Measurements from ENCODE around the gene SF3B4.
A peak's percentile ranks its signal among the peaks of the same experiment; 100 is the strongest.
"Not testable (repeated sequence)": the region's sequence is repeated elsewhere in the genome, so short reads cannot be mapped to it uniquely, and the experiment has no call there.

Gene SF3B4, protein sequence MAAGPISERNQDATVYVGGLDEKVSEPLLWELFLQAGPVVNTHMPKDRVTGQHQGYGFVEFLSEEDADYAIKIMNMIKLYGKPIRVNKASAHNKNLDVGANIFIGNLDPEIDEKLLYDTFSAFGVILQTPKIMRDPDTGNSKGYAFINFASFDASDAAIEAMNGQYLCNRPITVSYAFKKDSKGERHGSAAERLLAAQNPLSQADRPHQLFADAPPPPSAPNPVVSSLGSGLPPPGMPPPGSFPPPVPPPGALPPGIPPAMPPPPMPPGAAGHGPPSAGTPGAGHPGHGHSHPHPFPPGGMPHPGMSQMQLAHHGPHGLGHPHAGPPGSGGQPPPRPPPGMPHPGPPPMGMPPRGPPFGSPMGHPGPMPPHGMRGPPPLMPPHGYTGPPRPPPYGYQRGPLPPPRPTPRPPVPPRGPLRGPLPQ

DNA sequence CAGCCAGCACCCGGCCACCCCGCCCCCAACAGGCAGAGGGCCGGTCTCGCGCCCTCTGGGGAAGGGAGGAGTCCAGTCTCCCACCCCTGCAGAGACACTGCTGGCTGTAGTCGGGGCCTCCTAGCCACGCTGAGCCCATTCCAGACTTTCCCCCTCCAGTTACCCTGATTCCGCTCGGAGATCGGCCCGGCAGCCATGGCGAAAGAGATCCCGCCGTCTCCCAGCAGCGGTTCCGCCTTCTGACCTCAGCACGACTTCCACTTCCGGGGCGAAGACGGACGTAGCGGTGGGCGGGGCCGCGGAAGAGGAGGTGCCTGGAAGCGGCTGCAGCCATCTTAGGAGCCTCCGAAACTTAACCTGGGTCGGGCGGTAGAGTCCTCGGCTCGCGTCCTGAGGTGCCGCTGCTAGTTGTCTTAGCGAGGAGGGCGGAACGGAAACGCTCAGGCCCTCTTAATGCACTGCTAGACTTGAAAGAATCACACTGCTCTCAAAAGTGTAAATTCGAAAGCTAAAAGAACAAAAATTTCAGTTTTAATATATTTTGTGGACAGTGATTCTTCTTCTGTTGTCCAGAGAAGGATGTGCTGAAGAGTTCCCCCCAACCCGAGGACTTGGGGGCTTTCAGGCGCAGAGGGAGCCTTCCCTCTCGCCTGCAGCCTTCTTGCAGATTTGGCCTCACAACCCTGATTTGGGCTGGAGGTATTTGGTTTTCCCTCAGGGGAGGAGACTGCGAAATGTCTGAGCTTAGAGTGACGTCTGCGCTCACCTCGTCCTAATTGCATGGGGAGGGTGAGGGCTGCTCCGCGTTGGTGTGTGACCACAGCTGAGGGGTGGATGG lies at the start of gene SF3B4:
TSS of gene SF3B4 (minus strand) at position 241 of the 838 bp plus-strand sequence. CDS start at position 197, 44 bp downstream.
- peak; percentile 50 for FAIRE-seq

DNA sequence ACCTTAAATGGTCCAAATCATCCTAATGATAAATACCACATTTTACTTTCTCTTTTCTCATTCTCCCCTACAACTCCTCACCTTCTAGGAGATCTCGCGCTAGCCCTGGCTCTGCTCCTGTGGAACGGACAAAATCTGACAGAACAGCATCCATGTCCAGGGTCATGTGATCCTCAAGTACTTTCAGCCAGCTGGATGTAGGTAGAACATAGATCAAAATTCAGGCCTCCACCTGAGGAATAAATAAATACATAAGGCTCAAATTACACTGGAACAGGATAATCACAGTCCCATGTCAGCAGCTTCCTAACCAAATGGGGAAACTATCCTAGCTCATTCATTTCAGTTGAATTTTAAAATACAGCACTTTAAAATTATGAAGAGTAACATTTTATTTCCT lies 49.7 kb upstream of the SF3B4 start:
- FAIRE-seq = no peak

DNA sequence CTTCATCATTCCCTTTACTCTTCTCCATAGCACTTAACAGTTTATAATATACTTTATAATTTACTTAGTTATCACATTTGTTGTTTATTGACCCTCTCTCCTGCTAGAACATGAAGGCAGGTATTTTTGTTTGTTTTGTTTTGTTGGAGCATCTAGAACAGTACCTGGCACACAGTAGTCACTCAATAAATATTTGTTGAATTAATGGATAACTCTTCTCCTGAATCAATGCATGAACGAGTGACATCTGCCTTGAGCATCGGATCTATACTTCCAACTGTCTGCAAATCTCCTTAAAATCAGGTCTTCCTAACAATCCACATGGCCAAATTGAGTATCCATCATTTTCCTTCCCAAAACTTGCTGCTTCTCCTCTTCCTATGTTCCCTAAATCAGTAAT lies 44.9 kb upstream of the SF3B4 start:
- no peak for FAIRE-seq

DNA sequence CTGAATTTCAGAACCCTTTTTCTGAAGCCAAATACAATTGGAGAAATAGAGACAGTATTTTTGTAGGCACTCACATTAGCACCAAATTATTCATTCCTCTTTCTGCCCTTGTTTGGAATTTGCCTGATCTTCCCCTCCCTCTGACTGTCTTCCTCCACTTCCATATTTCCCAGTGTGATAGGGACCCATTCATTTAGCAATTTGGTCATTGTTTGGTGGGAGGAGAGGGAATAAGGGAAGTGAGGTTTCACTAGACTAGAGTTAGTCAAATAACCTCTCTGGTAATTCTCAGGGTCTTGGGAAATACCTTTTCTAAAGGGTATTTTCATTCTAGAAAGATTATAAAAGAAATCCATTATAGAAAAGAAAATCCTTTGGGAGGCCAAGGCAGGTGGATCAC lies 40.0 kb upstream of the SF3B4 start:
- no peak for FAIRE-seq

DNA sequence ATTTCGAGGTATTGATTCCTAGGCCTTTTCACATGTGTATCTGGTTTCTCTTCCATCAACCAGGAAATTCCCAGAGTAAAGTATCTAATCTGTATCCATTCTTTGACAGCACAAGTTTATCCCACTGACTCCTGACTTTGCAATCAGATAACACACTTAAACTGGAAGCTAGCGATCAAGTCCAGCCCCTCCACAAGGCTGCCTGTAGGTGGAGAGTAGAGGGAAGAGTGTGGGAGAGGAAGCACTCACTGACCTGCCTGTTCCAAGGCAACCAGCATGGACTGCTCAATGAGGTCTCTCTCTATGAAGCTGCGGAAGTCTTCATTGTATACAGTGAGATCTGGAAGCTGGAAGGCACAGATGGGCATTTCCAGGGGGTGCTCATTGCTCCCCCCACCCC lies 39.4 kb upstream of the SF3B4 start:
- FAIRE-seq = no peak

DNA sequence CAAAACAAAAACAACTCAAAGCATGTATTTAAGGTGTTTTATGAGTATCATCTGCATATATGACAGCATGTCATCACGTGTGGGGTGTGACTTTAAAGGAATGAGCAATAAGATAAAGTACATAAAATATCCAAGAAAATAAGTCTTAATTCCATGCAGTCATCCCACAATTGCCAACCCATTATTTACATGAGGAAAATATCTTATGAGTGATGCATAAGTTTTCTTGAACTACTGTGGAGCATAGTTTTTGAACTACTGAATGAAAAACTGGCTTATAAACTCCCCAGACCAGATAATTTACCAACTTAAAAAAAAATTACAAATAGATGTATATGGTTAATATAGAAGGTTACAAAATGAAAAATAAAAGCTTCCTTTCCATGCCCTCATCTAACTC lies 38.8 kb upstream of the SF3B4 start:
- no peak for FAIRE-seq

DNA sequence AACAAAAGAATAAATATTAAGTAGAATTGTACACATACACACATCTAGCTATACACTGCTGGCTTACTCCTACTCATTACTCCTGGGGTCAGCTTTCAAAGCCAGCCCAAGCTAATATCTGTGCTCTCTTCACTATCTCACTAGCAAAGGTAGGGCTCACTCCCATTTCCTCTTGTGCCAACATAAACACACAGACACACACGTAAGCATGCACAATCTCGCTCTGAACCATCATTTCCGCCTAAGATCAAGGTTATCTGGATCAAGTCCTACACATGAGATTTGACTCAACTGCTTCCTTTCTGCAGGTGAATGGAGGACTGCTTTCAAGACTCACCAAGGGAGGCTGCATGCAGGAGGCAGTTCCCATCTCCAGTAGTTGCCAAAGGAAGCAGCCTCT lies 37.8 kb upstream of the SF3B4 start:
- no peak for FAIRE-seq

DNA sequence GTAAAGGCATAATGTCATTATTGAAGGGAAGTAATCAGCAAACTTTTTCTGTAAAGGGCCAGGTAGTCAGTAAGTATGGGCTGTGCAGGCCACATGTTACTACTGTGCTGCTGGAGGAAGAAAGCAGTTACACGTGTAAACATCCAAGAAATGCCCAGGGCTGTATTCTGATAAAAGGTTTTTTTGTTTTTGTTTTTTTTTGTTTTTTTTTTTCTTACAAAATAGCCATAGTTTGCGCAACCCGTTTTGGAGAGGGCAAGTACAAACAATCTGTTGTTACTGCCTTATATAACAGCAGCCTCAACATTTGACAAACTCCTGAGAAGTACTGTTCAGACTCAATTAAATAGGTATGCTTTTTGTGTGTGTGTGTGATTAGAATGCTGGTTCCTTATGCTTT lies 35.8 kb upstream of the SF3B4 start:
- FAIRE-seq = no peak

DNA sequence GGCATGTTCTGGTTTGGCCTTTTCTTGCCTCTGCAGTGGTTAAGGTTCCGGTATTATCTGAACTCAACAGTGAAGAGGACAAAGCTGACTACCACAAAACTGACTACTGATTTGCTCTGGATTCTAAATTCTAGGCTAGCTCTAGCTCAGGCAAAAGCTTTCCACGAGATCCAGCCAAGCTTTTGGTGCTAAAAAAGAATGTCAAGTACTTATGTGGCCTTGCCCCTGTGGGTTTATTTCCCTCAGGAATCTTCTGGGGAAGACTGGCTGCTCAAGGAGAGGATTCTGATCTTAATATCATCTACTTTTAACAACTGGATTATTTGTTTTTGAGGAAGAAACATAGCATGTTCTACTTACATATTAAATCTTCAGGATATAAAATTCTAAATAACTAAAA lies 35.1 kb upstream of the SF3B4 start:
- no peak for FAIRE-seq

DNA sequence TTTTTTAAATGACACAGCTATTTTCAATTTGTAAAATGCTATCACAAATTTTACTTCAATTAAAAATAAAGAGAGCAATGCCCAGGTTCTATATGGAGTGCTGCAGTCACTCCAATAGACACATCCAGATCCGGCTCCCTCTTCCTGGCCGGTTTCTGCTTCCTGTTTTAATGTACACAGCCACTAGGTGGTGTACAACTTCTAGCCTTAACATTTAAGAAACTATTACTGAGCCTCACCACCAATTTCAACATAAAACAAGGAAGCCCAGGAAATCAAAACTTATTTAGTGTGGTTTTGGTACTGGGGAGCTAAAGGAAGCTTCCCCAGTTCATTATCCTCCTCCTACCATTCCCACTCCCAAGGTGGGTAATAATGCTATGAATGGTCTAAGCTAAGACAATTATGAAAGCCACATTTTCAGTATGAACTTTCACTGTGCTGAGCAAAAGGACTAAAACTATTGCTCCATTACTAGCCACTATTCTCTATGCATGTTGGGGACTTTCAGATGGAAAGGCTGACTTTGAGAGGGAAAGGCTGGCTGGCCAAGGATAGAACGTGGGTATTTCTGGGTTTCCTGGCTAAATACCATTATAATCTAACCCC lies 34.5 kb upstream of the SF3B4 start:
- no peak for FAIRE-seq

DNA sequence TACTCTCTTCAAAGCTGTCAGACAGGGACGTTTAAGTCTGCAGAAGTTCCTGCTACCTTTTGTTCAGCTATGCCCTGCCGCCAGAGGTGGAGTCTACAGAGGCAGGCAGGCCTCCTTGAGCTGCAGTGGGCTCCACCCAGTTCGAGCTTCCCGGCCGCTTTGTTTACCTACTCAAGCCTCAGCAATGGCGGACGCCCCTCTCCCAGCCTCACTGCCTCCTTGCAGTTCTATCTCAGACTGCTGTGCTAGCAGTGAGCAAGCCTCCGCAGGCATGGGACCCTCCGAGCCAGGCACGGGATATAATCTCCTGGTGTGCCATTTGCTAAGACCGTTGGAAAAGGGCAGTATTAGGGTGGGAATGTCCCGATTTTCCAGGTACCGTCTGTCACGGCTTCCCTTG lies 29.9 kb upstream of the SF3B4 start:
- not testable (repeated sequence) for FAIRE-seq

DNA sequence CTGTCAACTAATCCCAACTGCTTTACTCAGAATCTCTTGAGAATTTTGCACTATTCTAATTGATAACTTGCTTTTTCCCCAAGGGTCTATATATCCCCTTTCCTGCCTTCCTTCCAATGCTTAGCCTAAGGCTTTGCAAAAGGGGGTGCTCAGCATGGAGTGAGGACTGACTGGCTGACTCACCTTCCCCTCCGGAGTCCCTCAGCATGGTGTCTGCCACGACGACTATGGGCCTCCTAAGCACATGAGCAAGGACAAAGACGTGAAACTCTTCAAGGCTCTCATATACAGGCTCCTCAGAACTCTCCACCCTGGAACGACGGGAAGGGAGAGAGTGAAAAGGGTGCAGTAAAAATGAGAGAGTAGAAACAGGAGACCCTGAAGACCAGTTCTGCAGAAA lies 22.3 kb upstream of the SF3B4 start:
- FAIRE-seq = no peak

DNA sequence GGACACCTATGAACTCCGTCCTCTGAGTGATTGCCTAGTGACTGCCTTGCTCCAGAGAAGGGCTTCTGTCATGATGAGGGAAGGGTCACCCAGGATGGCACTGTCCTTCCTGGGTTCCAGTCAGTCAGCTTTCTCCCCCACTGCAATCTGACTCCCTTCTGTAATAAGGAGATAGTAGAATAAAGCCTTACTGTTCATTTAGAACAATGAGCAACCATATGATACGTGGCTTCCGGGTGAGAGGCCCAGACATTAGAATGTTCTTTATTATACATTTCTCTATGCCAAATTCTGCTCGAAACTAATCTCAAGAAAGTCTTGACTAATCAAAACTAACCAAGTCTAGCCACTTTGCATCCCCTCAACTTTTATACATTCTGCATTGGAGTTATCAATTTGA lies 17.6 kb upstream of the SF3B4 start:
- FAIRE-seq = no peak

DNA sequence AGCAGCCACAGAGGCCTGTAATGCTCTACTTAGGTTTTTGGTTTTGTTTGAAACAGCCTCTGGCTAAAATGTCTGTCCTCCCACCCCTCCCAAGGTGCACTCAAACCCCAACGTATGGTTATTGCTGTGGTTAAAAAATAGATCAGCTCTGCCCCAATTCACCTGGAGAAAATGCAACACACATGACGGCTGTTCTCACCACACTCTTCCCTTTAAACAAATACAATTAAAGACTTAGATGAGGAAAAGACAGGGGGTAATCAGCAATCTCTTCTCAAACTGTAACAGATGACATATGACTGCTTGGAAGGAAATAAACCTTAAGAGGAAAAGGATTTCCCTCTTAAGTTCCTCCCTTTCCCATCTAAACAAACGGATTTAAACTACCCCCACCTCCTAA lies 15.3 kb upstream of the SF3B4 start:
- no peak for FAIRE-seq

DNA sequence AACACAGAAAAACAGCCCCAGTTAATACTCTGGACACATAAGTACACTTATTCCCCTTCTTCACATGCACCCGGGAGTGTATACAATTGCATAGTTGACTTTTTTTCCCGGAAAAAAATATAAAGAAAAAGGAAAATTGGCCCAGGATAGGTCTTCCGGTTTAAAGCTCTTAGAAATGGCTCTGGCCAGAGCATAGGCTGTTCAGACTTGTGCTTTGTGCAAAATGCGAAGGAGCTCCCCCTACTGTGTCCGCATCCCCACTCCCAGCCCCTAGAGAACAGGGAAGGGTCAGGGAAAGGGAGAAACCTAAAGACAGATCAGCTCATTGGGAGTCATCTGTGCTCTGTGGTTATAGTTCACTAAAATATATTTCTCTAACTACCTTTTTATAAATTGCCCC lies 14.6 kb upstream of the SF3B4 start:
- no peak for FAIRE-seq

DNA sequence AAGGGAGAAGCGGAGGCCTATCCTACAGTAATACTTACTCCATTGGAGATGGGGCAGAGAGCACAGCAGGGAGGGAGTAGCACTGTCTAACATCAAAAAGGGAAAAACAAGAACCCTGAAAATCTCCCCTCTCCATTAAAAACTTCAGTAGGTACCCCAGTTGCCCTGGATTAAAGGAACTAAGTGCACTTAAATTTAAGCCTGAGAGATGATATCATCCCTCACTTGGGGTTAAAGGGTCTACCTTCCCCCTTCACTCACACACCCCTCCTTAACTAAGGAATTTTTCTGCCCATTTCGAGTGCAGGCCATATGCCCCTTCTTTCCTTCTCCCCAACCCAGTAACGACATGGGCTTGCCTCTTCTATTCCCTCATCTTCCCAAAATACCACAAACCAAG lies 12.8 kb upstream of the SF3B4 start:
- no peak for FAIRE-seq

DNA sequence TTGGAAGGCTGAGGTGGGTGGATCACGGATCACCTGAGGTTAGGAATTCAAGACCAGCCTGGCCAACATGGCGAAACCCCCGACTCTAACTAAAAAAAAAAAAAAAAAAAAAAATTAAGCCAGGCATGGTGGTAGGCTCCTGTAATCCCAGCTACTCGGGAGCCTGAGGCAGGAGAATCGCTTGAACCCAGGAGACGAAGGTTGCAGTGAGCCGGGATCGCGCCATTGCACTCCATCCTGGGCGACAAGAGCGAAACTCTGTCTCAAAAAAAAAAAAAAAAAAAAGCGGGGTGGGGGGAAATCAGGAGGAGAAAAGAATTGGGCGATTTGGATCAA lies 11.0 kb upstream of the SF3B4 start:
- not testable (repeated sequence) for FAIRE-seq

DNA sequence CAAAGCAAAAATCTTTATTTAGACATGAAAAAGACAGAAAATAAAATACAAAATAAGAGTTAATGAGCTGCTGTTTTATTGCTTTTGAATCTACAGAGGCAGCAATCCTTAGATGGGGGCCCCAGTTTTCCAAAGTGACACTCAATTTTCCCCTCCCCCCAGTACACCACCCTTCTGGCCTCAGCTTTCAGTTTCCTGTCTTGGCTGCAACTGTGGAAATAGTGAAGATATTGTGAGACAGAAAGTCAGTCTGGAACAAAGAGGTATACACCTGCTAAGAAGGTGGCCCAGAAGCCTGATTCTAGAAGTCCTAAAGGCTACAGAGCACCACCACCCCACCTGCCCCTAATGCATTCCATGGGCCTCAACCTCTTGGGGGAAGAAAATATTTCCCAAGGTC lies 10.2 kb upstream of the SF3B4 start:
- no peak for FAIRE-seq

DNA sequence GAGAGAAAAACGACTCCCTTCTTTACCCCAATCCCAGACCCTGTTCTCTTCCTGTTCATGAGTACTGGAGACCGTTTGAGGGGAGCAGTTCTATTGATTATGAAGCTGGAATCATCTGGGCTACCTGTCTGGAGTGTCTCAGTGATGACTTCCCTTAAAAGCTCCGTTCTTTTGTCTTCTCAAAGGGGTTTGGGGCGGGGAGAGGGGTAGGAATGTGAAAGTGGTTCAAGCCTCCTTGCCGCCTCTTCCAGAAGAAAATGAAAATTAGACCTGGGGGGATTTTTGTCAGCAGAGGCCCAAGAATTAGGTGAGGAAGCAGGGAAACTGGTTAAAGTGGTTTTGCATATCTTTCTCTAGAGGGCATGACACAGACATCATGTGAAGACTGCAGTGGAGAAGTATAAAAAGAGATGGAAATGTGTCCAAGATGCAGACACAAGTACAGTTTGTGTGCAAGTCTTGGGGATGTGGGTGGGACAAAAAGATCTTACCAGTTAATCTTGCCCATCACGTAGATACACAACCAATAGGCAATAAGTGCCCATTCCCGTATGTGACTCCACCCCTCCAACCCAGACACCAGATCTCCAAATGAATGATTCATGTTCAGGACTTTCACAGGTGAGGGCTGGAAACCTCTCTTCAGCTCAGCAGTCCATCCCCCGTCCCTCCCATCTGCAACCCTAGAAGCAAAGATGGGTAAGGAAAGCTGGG lies 9.5 kb upstream of the SF3B4 start:
- no peak for FAIRE-seq

DNA sequence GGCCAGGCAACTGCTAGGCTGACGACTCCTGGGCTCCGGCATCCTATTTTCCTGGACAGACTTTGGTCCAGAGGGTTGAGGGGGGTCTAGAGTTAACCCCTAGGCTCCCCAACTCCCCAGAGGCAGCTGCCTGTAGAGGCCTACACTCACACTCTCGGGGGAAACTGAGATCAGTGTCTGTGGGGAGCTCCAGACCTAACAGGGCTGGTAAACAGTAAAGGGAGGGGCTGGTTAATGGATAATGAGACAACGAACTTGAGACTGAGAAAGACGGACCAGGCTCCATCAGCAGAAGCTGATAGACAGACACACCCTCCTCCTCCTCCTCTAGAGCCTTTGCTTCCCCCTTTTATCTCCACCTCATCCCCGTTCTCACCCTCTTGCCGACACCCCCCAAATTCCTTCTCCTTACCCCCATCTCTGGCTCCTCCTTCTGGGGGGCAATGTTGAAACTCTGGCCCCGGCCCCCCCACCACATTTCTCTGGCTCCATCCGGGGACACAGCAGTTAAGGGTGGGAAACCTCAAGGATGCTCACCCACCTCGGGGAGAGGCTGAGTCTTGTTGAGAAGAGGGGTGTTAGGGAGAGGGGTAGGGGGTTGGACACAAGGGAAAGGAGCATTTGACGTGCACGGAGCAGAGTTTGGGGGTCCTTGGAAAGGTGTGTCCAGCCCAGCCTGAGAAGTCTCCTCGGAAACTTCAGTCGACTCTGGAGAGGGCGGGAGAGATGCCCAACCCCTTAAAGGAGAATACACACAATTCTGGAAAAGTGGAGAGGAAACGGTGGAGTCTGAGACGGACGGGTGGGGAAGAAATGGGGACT lies 8.8 kb upstream of the SF3B4 start, which contains the start of gene MTMR11:
TSS of gene MTMR11 (minus strand) at position 710 of the 822 bp plus-strand sequence. CDS start at position 478, 232 bp downstream.
- no peak for FAIRE-seq

DNA sequence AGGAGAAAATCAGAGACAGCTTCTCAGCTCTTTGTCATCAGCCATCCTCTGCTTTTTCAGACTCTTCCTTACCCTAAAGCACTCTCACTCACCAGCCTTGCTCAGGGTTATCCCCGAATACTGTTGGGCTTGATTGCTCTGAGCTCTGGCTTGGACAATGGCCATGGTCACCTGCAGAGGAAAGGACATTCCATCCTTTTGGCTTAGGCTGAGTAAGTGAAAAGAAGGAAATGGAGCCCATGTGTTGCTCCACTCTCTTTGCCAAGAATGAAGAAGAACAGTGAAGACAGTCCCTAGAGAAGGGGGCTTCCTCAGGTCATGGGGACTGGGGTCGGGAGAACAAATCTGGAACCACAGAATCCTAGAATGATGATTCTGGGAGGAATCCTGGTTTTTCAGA lies 6.8 kb upstream of the SF3B4 start:
- no peak for FAIRE-seq

DNA sequence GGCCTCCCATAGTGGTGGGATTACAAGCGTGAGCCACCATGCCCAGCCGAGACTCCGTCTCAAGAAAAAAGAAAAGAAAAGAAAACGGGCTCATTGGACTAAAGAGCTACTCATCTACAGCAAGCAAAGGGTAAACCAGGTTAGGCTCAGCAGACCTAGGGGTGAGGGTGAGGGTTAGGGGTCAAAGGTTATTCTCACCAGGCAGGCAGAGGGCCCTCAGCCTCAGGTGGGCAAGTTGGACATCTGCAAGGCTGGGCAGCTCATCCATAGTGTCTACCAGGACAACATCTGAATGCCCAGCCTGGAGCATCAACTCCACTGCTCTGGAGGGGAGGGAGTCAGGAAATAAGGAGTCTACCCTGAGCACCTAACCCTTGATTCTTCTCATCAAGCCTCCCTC lies 5.6 kb upstream of the SF3B4 start:
- FAIRE-seq = no peak
